Keratinocyte (primary cell): Measurements from ENCODE around the gene ISG15. TPM values are rescaled to one million over a fixed set of nuclear protein-coding genes. Genes with fewer than 3 reads are reported as not detected.

Source experiments
- DNase-seq: peaks from one replicate; pipeline ENCODE4 v3.0.0-alpha.2; 2011; ENCODE audit warnings: low read depth, missing footprints, low spot score
- FAIRE-seq: peaks from 2 replicates; lab custom pipeline; 2011; peaks lifted over from hg19 to GRCh38; lab: Jason Lieb, UNC
- H2AFZ ChIP-seq: 2 replicates; pipeline ENCODE4 v1.6.0; 2012; ENCODE audit warnings: low read length, control low read depth, inconsistent platforms; ENCODE audit not compliant: control insufficient read depth
- H3K27ac ChIP-seq: 2 replicates; pipeline ENCODE4 v1.5.1; 2011; ENCODE audit warnings: low read length; ENCODE audit not compliant: control insufficient read depth, insufficient read depth
- H3K27me3 ChIP-seq: 3 replicates; pipeline ENCODE4 v1.6.0; 2011; ENCODE audit warnings: low read length; ENCODE audit not compliant: control insufficient read depth, insufficient read depth; ENCODE audit errors: extremely low read depth
- H3K36me3 ChIP-seq, 2 experiments: 2 replicates in 1 of 2; 3 replicates in 1 of 2; pipeline ENCODE4 v1.5.1; 2011; ENCODE audit warnings: low read length in 2 of 2, mild to moderate bottlenecking in 1 of 2; ENCODE audit not compliant: control insufficient read depth in 2 of 2, insufficient read depth in 2 of 2; ENCODE audit errors: extremely low read depth in 1 of 2
- H3K4me1 ChIP-seq: 3 replicates; pipeline ENCODE4 v1.5.1; 2011; ENCODE audit warnings: low read length; ENCODE audit not compliant: control insufficient read depth, insufficient read depth; ENCODE audit errors: extremely low read depth
- H3K4me2 ChIP-seq: 3 replicates; pipeline ENCODE4 v1.6.0; 2011; ENCODE audit warnings: low read depth, low read length; ENCODE audit not compliant: control insufficient read depth, insufficient read depth; ENCODE audit errors: extremely low read depth
- H3K4me3 ChIP-seq, 3 experiments: fragments of 200-600 bp in 1 of 3; sonication (generic) in 1 of 3; 2 replicates in 2 of 3; 3 replicates in 1 of 3; pipeline ENCODE4 v1.5.1; 2011 to 2016; ENCODE audit warnings: low read length in 3 of 3, mild to moderate bottlenecking in 3 of 3, control low read depth in 2 of 3, inconsistent platforms in 1 of 3, low read depth in 1 of 3, mixed read lengths in 1 of 3, mixed run types in 1 of 3, moderate library complexity in 1 of 3; ENCODE audit not compliant: control insufficient read depth in 2 of 3, insufficient read depth in 2 of 3; ENCODE audit errors: extremely low read depth in 1 of 3
- H3K79me2 ChIP-seq: 2 replicates; pipeline ENCODE4 v1.6.0; 2012; ENCODE audit warnings: low read length; ENCODE audit not compliant: control insufficient read depth, insufficient read depth
- H3K9ac ChIP-seq: 3 replicates; pipeline ENCODE4 v1.6.0; 2011; ENCODE audit warnings: low read length; ENCODE audit not compliant: control insufficient read depth, insufficient read depth; ENCODE audit errors: extremely low read depth
- H3K9me1 ChIP-seq: 3 replicates; pipeline ENCODE4 v1.6.0; 2011; ENCODE audit warnings: low read length; ENCODE audit not compliant: control insufficient read depth, insufficient read depth; ENCODE audit errors: extremely low read depth
- H3K9me3 ChIP-seq: 2 replicates; pipeline ENCODE4 v1.5.1; 2012; ENCODE audit warnings: low read depth, low read length; ENCODE audit not compliant: control insufficient read depth
- H4K20me1 ChIP-seq: 3 replicates; pipeline ENCODE4 v1.6.0; 2011; ENCODE audit warnings: low read length; ENCODE audit not compliant: control insufficient read depth, insufficient read depth; ENCODE audit errors: extremely low read depth
- EZH2 ChIP-seq: IDR thresholded peaks from one replicate; pipeline ENCODE4 v1.6.1; 2012; ENCODE audit warnings: inconsistent platforms, mild to moderate bottlenecking, low read length, moderate library complexity
- dilution Hi-C: fragments of 300-500 bp; cut with MboI; formaldehyde crosslinking; loops from one replicate; pipeline ENCODE4 v1.7.0; 2020; ENCODE audit warnings: low sequenced_read_pairs; ENCODE audit not compliant: extremely low pct_ligation_motif_present
- polyA plus RNA-seq, 5 experiments: library from polyadenylated mRNA; depleted of rRNA in 3 of 5; stranded (reverse) in 3 of 5; stranded (forward) in 1 of 5; unstranded in 1 of 5; fragments of >200 nt; gene quantifications; 1 replicate in 1 of 5; 2 replicates in 3 of 5; 3 replicates in 1 of 5; pipeline versions ENCODE4 v1.2.1 to v1.2.3, GENCODE V29; 2011 to 2012; ENCODE audit warnings: missing spikeins in 2 of 5, low read depth in 1 of 5, low replicate concordance in 1 of 5
- TF ChIP-seq, protein P1 (sequence below), 3 experiments: IDR thresholded peaks in 1 of 3; conservative IDR thresholded peaks in 1 of 3; optimal IDR thresholded peaks in 1 of 3; 2 replicates in 2 of 3; 3 replicates in 1 of 3; pipeline versions ENCODE3 to v1.5.1; 2011; ENCODE audit warnings: low read length in 3 of 3, mild to moderate bottlenecking in 3 of 3, moderate library complexity in 2 of 3, control low read depth in 1 of 3, inconsistent platforms in 1 of 3; ENCODE audit not compliant: insufficient read depth in 2 of 3; ENCODE audit errors: extremely low read depth in 1 of 3

Gene ISG15
- polyA plus RNA-seq, 1 donor (not counting 4 experiments of a cell fraction or from before 2014, with no cell fraction given) = 246 TPM

DNA sequence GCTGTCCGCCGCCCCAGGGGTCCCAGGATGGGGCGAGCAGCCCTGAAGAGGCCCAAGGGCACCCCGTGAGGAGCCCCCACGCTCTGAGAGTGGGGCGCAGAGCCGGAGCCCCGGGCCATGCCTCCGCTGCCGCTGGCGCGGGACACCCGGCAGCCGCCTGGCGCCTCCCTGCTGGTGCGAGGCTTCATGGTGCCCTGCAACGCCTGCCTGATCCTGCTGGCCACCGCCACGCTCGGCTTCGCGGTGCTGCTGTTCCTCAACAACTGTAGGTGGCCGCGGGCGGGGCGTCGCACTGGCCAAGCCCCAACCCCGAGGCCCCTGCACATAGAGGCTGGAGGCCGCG is 21.1 kb downstream of the ISG15 start:
- H4K20me1 ChIP-seq = peaks cover 56% of the 10 kb centered on the region
- H3K9ac ChIP-seq = no peak overlapping the region
- H3K9me1 ChIP-seq = peaks cover 10% of the 10 kb centered on the region
- no peaks in the 10 kb centered on the region for H3K9me3 ChIP-seq
- peaks cover 54% of the 10 kb centered on the region for H3K79me2 ChIP-seq
- no peak overlapping the region for H3K27ac ChIP-seq
- FAIRE-seq (no peak), DNase-seq (no peak)
- no peak overlapping the region for H3K4me2 ChIP-seq
- dilution Hi-C loops = no loop called here
- no peak for TF ChIP-seq EZH2
- TF ChIP-seq, protein P1, sequence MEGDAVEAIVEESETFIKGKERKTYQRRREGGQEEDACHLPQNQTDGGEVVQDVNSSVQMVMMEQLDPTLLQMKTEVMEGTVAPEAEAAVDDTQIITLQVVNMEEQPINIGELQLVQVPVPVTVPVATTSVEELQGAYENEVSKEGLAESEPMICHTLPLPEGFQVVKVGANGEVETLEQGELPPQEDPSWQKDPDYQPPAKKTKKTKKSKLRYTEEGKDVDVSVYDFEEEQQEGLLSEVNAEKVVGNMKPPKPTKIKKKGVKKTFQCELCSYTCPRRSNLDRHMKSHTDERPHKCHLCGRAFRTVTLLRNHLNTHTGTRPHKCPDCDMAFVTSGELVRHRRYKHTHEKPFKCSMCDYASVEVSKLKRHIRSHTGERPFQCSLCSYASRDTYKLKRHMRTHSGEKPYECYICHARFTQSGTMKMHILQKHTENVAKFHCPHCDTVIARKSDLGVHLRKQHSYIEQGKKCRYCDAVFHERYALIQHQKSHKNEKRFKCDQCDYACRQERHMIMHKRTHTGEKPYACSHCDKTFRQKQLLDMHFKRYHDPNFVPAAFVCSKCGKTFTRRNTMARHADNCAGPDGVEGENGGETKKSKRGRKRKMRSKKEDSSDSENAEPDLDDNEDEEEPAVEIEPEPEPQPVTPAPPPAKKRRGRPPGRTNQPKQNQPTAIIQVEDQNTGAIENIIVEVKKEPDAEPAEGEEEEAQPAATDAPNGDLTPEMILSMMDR (optimal IDR thresholded peaks at IDR 0.05 in 1 of 3, IDR thresholded peaks at IDR 0.05 in 1 of 3, conservative IDR thresholded peaks at IDR 0.05 in 1 of 3; ENCODE audit: extremely low read depth in 1 of 3, insufficient read depth in 2 of 3, low read length in 3 of 3) = no peak
- H2AFZ ChIP-seq = no peak overlapping the region
- no peak overlapping the region for H3K4me3 ChIP-seq
- H3K36me3 ChIP-seq = peaks cover 28 to 40% of the 10 kb centered on the region in 2 experiments
- H3K4me1 ChIP-seq = peaks cover 9% of the 10 kb centered on the region
- no peaks in the 10 kb centered on the region for H3K27me3 ChIP-seq

DNA sequence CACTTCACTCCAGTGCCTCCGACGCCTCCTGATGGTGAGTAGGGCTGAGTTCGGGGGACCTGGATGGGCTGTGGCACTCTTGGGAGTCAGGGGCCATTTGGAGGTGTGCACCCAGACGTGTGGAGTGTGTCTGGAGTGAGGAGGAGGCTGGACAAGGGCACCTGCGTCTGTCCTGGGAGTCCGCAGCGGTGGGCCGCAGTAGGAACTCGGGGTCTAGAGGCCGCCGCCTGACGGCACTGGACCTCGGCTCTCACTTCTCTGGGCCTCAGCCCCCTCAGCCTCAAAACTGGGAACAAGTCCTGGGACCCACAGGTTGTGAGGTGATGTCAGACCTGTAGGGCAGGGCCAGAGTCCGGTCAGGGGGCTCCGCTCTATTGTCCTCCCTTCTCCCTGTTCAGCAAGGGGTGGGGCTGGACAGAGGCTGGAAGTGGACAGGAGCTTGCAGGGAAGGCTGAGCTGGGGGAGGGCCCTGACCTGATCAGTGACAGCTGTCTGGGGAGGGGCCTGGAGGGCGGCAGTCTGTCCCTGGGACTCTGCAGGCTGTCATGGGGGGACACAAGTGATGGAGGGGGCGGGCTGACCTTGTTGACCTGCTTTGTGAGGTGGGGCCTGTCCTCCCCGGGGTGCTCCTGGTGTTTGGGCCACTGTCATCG is 22.1 kb downstream of the ISG15 start:
- Histone ChIP-seq H3K27ac (no peak overlapping the region), H3K79me2 (peaks cover 48% of the 10 kb centered on the region), H3K4me3 (no peak overlapping the region), H4K20me1 (peaks cover 61% of the 10 kb centered on the region), H3K27me3 (no peaks in the 10 kb centered on the region), H3K9ac (no peak overlapping the region), H3K9me3 (no peaks in the 10 kb centered on the region), H3K4me1 (peaks cover 16% of the 10 kb centered on the region), H3K36me3 (peaks cover 31 to 40% of the 10 kb centered on the region in 2 experiments), H3K9me1 (peaks cover 13% of the 10 kb centered on the region), H2AFZ (no peak overlapping the region), H3K4me2 (no peak overlapping the region)
- FAIRE-seq (no peak), DNase-seq (no peak)
- TF ChIP-seq, protein P1 (optimal IDR thresholded peaks at IDR 0.05 in 1 of 3, IDR thresholded peaks at IDR 0.05 in 1 of 3, conservative IDR thresholded peaks at IDR 0.05 in 1 of 3; ENCODE audit: extremely low read depth in 1 of 3, insufficient read depth in 2 of 3, low read length in 3 of 3) = no peak
- no peak for TF ChIP-seq EZH2
- dilution Hi-C loops = no loop called here
